Stimulated activated CD4-positive, alpha-beta T cell treated with anti-CD3 and anti-CD28 coated beads, Interleukin-4, amount 100 ng/mL, for 24 hours (primary cell): ENCODE data around the gene MLANA.

ENCODE experiments used
- DNase-seq: peaks from one replicate; pipeline ENCODE4 v3.0.0-alpha.2; 2020

MLANA gene

DNA sequence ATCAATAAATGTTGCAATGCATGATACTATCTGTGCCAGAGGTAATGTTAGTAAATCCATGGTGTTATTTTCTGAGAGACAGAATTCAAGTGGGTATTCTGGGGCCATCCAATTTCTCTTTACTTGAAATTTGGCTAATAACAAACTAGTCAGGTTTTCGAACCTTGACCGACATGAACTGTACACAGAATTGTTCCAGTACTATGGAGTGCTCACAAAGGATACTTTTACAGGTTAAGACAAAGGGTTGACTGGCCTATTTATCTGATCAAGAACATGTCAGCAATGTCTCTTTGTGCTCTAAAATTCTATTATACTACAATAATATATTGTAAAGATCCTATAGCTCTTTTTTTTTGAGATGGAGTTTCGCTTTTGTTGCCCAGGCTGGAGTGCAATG lies 18.2 kb downstream of the MLANA start:
- DNase-seq = no peak

DNA sequence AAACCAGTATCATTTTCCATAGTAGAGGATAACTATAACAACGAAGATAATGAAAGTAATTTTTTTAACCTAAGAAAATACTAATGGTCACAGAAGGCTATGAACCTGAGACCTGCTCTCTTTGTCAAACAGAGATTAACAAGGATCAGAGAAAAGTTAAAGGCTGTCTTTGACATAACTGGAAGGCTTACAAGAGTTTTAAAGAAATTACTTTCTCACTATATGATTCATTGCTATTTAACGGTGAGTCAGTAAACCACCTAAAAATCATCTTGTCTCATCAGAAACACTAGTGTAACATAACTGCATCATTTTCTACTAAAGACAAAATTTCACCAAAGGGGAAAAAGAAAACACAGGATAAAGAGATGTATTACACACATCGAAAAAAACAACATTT lies 19.3 kb downstream of the MLANA start:
- DNase-seq = no peak

DNA sequence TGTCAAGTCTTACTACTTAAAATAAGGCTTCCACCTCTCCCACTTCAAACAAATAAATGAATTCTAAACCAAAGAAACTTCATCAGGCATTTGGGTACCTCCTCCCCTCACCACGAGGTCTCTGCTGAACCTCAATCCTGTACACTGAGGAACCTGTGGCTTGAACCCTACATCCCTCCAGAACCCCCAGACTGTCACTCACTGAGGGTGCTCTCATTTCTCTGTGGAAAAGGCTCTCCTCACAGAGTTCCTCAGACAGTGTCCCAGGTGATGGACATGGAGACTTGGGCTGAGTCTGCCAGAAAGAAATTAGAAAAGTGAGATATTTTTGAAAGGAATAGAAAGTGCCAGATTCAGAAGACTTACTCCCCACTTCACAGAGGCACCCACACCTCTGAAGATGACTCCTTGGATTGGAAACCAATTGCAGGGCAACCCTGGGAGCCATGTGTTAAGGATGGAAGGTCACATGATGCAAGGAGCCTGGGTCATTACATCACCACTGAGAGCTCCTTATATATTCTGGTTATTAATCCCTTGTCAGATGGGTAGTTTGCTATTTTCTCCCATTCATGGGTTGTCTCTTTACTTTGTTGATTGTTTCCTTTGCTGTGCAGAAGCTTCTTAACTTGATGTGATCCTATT lies 19.8 kb downstream of the MLANA start:
- no peak for DNase-seq

GRCh38 chr9:5915438-5915837 lies 24.7 kb downstream of the MLANA start:
- no peak for DNase-seq

DNA sequence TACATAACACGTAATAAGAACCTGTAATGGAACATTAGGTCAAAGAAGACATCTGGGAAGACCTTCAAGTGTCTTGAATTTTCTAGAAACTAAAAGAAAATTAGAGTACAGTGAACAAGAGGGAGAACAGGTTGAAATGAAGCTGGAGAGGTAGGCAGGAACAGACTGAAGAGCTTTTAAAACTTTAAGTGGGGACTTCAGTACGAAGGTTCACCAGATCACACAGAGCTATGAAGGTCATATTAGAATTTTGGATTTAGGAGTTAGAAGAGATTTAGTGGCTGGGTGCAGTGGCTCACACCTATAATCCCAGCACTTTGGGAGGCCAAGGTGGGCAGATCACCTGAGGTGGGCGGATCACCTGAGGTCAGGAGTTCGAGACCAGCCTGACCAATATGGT lies 26.6 kb downstream of the MLANA start:
- no peak for DNase-seq

DNA sequence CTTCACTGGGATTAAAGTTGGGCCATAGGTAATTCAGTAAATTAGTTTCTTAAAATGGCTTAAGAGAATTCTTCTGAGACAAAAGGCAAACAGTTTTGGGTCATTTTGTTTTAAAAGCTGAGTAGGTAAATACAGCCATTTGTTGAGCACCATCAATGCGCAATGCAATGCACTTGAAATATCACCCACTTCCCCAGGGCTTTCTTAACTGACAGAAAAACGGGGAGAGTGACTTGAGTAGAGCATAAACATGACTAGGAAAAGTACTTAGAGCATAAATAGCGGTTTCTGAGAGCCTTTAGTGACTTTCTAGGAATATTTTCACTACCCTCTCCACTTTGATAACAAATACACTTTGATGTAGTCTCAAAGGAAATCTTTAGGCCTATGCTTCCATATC lies 27.2 kb downstream of the MLANA start:
- DNase-seq = no peak

- DNase-seq = no peak
These were observed 27.8 kb downstream of the MLANA start for GRCh38 chr9:5918460-5918859.

DNA sequence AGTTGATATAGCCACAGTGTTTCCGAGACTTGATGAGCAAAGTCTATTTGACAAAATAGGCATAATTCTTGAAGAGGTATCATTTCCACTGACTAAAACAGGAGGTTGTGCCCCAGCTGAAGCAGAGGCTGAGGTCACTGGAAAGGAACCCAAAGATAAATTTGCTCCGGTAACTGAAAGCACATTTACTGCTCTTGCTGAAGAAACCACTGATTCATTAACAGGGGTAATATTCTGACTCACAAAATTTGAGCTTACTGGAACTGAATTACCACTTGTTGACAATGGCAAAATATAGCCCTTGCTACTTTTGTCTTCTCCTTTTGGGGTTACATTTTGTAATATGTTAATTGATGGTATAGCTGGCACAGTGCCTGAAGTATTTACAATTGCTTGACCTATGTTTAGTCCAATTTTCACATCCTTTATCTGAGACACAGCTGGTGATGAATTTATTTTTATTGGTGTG lies 30.2 kb downstream of the MLANA start:
- DNase-seq = no peak

DNA sequence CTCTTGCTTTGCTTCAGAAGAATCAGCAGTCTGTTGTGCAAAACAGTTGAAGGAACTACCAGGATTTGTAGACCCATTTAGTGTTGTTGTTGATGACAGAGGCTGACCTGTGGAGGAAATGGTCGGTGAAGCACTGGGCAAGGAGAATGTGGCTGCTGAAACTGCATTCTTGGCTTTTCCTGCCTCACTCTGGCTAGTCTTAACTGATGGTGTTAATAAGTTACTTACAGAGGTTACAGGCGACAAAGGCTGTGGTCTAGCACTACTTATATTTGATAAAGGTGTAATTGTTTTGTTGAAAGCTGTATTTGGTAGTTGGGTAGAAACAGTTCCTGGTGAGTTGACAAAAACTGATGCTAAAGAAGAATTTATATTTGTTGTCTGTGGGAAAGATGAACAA lies 31.5 kb downstream of the MLANA start:
- DNase-seq = no peak

DNA sequence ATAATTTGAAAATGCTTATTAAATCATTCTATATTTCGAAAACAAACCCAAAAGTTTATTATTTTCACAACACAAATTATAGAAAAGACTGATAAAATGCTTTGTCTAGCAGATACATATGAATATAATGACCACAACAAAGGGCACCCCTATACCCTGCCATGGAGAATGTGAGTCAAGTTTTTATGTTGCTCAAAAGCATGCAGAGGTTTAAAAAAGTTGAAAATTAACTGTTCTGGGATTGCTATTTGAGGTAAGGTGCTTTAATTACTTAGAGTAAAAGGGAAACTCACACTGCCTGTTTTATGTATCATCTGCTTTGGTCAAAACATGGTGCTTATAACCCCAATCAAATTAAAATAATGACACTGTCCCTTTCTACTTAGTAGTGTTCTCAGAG lies 41.0 kb downstream of the MLANA start:
- DNase-seq = no peak

GRCh38 chr9:5938449-5938848 lies 47.8 kb downstream of the MLANA start:
- DNase-seq = no peak

DNA sequence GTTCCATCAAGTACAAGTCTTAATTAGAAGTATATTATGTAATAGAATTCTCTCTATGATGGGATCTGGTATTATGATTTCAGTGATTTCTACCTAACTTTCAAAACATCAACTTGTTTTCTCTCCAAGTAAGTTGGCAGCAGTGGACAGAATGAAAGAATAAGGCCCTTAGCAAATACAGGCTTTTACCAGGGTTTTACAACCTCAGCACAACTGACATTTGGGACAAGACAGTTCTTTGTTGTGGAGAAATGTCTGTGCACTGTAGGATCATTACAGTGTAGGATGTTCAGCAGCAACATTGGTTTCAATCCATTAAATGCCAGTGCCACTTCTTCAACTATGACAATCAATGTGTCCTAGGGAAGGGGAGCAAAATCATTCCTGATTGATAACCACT lies 48.8 kb downstream of the MLANA start:
- no peak for DNase-seq

DNA sequence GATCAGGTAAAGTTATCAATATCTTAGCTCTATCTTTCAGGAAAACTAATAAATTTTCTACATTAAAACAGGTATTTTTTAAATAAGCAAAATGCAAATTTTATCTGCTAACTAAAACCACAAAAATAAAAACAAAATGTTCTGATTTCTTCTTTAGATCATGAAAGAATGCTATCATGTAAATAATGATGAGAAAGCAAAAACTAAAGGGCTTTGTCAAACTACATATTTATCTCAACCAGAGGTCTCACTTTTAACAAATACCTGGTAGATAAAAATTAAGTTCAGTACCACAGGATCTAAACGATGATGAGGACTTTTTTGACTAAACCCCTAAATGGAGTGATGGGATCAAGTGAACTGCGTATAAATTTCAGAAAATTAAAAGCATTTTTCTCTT lies 50.5 kb downstream of the MLANA start:
- no peak for DNase-seq

- no peak for DNase-seq
These were observed 54.4 kb downstream of the MLANA start for GRCh38 chr9:5945112-5945511.

DNA sequence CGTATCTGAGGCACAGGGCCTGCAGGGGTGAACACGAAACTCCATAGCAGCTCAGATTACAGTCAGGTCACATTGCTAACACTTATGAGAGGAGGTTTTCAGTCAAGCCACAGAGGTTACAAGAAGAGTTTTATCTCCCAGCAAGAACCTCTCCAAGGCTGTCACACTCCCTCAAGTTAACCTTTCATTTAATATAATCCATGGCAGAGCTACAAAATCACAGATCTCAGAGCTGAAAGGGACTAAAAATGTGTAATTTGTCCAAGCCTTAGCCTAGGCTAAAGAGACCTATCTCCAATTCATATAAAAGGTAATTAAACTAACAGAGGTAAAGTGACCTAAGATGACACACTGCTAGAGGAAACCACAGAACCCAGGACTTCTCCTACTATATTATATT lies 57.2 kb downstream of the MLANA start:
- DNase-seq = no peak

DNA sequence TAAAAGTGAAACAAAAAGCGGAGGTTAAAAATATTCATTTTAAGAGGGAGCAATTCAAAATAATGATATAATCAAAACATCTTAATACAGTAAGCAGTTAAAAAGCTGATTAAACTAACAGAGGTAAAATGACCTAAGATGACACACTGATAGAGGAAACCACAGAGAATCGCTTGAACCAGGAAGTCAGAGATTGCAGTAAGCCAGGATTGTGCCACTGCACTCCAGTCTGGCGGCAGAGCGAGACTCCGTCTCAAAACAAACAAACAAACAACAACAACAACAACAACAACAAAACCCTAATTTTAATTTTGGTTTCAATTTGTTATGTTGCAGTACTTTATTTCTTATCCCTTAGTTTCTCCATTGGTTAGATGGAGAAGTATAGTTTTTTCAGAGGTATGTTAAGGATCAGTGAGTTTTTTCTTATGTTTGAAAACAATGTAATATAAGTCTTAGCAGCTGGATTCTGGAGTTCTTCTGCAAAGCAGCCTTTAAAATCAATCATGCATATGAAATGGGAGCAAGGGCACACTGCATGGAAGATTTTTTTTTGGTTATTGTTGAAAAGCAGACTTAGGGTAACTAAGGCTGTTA lies 58.5 kb downstream of the MLANA start:
- no peak for DNase-seq

DNA sequence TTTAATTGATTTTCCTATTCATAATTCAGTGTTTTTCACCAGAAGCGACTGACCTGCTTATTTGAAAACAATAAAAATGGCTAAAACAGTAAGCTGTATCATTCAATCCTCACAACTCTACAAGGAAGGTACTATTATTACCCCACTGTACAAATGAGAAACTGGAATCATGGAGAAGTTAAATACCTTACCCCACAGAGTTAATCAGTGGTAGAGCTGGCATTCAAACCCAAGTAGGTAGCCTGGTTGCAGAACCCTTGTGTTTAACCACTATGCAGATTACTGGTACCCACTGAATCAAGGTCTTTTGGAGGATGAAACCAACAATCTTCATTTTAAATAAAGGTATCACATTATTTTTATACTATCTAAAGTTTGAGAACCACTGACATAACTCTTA lies 59.6 kb downstream of the MLANA start:
- no peak for DNase-seq

DNA sequence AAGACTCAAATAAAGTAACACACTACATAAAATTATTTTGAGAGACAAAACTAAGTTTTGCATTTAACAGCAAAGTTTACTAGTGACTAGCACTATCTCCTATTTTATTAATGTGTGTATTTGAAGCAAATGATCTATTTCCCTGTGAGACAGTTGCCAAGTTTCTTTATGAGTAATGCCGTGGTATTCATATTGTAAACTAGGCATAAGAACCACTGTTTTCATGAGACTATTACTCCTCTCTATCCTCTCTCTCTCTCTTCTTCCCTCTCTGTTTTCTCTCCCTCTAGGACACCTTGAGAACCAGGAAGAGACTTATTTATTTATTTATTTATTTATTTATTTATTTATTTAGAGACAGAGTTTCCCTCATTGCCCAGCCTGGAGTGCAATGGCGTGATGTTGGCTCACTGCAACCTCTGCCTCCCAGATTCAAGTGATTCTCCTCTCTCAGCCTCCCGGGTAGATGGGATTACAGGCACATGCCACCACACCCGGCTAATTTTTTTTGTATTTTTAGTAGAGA lies 61.1 kb downstream of the MLANA start:
- no peak for DNase-seq

DNA sequence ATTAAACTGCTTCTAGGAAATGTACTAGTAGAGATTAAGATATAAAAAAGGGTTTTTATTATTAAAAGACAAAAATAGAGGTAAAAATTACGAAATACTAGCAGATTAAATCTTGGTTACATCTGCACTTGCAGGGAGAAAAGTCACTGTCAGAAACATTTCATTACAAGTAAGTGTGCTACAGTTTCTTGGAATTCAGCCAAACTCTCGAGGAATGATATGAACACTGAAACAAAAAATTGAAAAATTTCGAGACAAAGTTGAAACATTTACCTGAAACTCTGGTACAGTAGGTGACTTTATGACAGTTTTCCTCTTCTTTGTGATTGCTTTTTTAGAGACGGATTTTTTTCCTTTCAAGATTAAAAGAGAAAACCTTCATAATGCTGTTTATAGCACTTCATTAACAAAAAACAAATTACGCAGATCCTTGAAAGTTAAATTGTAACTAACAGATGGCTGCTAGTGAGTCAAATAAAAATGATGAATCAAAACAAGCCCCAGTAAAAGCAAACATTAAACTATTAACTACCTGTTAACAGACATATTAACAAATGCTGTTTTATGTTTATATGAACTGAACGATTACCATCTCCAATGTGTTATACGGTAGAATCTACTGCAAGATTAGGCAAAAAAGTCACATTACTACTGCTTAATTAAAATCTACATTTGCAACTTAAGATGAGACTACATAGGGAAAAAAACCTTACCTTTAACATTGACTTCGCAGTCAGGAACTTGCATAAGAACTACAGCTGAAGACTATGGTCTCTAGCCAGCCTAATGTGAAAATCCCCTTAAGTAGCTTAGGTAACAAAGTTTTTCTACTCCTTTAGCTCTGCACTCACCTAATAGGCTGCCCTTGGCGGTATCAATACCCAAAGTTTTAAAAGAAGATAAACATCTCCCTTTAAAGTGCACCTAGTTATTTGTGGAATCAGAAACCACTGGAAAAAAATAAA lies 63.3 kb downstream of the MLANA start:
- DNase-seq = no peak

DNA sequence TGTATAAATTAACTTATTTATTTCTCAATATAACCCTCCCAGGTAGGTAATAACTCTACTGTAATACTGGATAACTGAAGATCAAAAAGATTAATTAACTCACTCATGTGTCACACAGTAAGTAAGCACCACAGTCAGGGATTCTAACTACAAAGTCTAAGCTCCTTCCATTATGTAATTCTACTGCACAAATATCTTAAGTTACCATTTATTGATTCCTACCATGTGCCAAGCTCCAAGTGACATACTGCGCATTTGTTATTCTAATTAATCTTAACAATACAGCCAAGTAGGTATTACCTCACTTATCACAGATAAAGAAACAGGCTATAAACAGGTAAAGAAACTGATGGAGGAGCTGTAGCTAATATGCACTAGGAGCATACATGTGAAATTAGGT lies 66.5 kb downstream of the MLANA start:
- DNase-seq = no peak

DNA sequence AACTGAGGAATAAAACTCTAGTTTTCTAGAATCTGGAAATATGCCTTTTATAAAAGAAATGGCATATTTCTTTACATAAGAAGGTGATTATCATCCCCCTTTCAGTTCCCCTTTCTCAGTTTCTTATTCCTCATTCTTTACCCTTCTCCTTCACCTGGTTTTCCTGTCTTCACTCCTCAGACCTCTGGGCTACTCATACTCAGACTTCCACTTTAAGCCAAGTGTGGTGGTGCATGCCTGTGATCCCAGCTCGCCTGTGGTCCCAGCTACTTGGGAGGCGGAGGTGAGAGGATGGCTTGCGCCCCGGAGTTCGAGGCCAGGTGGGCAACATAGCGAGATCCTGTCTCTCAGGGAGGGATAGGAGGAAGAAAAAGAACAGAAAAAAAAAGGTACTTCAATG lies 67.6 kb downstream of the MLANA start:
- DNase-seq = no peak
